Measurements from ENCODE around the gene CISD2.
"Not testable (repeated sequence)": the region's sequence is repeated elsewhere in the genome, so short reads cannot be mapped to it uniquely, and the experiment has no call there.

The CISD2 gene

DNA sequence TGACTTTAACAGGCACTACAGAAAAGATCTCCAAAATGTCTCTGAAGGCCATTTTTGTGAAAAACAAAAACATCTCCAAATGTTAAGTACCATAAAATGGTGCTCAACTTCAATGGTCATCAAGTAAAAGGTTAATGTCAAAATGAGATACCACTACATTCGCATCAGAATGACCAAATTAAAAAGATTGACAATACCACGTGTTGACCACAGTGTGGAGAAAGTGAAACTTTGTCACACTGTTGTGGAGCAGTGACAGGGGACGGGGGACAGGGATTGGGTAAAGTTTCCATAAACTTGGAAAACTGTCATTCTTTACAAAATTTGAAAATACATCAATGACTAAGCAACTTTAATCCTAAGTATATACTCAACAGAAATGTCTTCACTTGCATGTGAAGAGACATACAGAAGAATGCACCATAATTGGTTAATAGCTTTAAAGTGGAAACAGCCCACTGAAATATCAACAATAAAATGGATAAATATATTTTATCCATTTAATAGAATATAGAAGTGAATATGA lies 19.1 kb upstream of the CISD2 start:
- DNase-seq (ENCODE audit: low read depth in 2 of 3, low spot score in 1 of 3) = no peak

DNA sequence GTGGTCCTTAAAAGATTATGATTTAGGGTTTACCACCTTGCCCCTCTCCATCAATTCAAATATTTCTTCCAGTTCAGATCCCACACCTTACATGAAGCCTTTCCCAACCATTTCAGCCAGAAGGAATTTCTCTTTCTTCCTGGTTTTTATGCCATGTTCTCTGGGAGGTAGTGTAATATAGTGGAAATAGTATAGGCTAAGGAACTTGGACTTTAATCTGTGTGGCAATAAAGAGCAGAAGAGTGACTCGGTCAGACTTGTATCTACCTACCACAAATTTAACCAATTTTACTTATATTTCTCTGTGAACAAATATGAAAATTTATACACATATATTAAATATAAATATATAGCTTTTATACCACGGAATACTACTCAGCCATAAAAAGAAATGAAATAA lies 18.4 kb upstream of the CISD2 start:
- DNase-seq (ENCODE audit: low read depth in 2 of 3, low spot score in 1 of 3) = no peak

DNA sequence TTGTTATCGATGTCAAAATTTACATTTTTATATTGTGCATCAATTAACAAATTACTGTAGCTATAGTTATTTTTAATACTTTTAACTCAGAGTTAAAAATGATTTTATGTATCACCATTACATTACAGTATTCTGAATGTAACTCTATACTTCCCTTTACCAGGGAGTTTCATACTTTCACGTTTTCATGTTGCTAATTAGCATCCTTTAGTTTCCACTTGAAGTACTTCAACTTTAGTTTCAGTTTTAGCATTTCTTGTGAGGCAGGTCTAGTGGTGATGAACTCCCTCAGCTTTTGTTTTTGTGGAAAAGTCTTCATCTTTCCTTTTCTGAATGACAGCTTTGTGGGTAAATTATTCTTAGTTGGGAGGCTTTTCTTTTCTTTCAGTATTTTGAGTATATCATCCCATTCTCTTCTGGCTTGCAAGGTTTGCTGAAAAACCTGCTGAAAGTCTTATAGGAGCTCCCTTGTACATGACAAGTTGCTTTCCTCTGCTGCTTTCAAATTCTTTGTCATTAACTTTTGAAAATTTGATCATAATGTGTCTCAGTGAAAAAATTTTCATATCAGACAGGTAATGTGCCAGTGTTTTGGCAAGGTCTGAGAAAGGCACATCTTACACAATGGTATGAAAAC lies 9.8 kb upstream of the CISD2 start:
- no peak for DNase-seq (ENCODE audit: low read depth in 2 of 3, low spot score in 1 of 3)

DNA sequence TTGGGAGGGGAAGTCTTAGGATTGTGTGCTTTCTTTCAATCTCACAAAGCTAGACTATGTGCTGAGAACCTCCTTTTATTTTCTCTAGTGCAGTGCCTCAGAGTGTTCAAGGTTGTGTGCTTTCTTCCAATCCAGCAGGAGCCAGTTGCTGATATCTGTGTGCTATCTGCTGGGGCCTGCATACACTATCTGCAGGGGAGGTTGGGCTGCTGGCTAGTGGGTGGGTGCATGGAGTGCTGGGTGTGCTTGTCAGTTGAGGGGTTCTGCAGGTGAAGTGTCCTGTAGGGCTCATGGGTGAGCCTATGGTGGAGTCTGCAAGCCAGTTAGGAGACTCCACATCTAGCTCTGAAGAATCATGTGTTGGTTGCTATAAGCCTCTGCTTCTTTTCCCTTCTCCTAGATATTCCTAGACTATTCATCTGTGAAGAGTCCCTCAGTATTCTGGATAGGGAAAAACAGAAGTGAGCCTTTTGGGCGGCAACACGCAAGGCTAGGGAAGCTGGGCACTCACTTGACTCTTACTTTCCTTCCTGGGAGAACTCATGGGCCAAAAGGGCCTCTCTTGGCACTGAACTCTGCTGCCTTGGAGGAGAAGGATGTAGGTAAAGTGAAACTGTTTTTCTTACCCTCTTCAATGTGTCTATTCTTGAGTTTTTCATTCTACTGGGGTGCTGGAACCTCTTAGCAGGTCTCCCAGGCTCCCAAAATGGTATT lies 8.0 kb upstream of the CISD2 start:
- no peak for DNase-seq (ENCODE audit: low read depth in 2 of 3, low spot score in 1 of 3)

DNA sequence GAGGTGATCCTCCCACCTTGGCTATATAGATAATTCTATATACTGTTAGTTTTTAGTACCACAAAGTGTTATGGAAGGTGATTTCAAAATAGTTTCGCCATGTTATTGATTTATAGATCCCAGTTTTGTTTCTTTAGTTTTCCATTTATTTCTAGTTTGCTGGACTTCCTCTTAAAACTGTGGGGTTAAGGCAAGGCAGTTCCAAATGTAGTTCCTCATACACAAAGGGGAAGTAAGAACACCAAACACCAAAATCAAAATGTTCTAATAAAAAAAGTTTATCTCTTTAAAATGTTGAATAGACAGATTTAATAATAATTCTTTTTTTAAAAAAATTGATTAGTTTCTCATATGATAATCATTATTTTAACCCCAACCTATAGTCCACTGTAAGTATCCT lies 6.8 kb upstream of the CISD2 start:
- DNase-seq (ENCODE audit: low read depth in 2 of 3, low spot score in 1 of 3) = no peak

DNA sequence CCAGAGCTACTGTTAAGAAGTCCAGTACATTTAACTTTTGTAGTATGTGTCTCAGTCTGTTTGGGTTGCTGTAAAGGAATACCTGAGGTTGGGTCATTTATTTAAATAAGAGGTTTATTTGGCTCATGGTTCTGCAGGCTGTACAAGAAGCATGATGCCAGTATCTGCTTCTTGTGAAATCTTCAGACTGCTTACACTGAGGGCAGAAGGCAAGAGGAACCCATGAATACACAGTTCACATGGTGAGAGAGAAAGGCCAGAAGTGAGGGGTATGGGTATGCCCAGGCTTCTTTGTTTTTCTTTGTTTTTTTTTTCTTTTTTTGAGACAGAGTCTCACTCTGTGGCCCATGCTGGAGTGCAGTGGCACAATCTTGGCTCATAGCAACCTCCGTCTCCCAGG lies 6.0 kb upstream of the CISD2 start:
- DNase-seq (ENCODE audit: low read depth in 2 of 3, low spot score in 1 of 3) = no peak

DNA sequence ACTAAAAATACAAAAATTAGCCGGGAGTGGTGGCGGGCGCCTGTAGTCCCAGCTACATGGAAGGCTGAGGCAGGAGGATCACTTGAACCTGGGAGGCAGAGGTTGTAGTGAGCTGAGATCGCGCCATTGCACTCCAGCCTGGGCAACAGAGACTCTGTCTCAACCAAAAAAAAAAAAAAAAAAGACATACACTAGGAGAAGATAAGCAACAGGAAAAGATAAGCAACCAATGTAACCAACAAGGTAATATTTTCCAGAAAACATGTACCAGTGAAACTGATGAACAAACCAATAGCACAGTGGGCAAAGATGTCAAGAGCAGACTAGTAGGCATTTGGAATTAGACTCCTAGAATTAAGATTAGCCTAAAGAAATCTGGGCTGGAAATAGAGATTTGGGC lies 3.5 kb upstream of the CISD2 start:
- not testable (repeated sequence) for DNase-seq (ENCODE audit: low read depth in 2 of 3, low spot score in 1 of 3)

DNA sequence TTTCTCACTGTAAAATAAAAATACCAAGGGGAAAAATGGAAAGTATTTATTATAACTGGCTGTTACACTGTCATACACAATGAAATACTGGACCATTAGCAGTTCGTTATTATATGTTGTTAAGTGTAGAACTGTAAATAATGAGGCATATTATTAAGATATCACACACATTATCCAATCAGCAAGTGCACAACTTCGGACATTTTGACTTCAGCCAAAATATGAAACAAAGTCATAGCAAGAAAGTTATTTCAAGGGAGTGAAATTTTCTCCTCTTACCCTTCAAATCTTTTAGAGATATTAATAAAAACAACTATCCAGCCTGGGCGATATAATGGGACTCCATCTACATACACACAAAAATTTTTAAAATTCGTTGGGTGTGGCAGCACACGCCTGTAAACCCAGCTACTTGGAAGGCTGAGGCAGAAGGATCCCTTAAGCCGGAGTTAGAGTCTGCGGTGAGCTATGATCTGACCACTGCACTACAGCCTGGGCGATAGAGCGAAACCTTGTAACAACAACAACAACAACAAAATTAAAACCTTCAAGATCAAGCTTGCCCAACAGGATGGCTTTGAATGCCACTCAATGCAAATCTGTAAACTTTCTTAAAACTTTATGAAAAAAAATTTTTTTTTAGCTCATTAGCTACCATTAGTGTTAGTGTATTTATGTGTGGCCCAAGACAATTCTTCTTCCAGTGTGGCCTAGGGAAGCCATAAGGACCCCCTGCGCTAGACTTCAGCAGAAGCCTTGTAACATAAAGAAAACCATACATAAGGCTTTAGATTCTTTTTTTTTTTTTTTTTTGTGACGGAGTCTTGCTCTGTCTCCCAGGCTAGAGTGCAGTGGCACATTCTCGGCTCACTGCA lies 1.3 kb upstream of the CISD2 start:
- no peak for DNase-seq (ENCODE audit: low read depth in 2 of 3, low spot score in 1 of 3)

DNA sequence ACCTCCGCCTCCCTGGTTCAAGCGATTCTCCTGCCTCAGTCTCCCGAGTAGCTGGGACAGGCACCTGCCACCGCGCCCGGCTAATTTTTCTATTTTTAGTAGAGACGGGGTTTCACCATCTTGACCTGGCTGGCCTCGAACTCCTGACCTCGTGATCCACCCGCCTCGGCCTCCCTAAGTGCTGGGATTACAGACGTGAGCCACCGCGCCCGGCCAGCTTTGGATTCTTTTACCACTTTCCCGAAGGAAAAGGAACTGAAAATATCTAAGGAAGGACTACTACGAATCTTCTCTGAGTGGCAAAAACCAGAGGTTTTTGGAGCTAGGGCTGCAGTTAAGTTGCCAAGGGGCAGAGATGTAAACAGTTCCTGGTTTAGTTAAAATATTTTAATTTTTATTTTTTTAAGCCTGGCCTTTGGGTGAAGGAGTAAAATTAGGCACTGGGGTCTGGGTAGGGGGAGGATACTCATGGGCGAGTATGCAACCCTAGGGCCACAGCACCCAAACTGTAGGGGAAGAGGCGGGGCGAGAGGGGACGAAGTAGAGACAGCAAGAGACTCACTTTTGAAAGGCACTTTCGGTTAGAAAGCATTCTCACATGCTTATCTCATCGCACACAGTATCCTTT lies 525 bp upstream of the CISD2 start:
- peak; percentile 8 to 29 (median 15) for DNase-seq (ENCODE audit: low read depth in 2 of 3, low spot score in 1 of 3)

DNA sequence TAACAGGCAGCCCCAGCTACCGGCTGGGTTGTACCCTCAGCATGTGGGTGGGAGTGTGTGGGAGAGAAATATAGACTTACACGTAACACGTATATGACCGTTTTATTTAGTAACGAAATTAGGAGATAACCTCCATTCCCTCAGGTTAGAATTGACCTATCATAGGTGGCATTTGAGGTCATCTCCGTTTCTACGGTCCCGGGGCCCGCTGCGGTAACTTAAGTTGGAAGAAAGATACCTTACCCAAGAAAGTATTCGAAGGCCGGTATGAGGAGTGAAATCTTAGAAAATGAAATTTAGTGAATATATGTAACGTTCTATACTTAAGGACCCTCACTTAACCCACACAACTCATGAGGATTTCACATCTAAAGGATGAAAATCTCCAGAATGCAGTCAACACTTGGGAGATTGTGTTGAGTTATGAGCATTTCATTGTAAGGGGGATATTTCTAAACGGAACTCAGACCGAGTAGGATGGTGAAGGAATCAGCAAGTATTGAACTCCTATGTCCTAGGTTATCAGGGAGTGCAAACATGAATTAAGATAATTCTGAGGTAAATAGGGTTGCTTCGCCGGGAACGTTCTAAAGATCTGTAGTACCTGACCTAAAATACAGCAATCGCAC lies 891 bp downstream of the CISD2 start:
- peak in 1 of 3 donors; percentile 20 for DNase-seq (ENCODE audit: low read depth in 2 of 3, low spot score in 1 of 3)

DNA sequence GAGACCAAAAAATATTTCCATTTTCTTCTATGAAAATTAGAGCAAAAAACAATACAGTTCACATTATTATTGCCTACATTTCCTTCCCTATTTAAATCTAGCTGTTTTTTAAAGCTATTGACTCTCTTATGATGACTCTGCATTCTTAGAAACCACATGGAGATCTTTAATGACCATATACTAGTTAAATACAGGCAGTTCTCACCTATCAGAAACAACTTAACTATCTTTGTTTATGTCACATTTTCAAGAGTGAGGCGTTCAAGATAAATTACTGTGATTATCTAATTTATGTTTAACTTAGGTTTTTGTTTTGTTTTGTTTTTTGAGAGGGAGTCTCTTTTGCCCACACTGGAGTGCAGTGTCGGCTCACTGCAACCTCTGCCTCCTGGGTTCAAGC lies 3.0 kb downstream of the CISD2 start:
- no peak for DNase-seq (ENCODE audit: low read depth in 2 of 3, low spot score in 1 of 3)

DNA sequence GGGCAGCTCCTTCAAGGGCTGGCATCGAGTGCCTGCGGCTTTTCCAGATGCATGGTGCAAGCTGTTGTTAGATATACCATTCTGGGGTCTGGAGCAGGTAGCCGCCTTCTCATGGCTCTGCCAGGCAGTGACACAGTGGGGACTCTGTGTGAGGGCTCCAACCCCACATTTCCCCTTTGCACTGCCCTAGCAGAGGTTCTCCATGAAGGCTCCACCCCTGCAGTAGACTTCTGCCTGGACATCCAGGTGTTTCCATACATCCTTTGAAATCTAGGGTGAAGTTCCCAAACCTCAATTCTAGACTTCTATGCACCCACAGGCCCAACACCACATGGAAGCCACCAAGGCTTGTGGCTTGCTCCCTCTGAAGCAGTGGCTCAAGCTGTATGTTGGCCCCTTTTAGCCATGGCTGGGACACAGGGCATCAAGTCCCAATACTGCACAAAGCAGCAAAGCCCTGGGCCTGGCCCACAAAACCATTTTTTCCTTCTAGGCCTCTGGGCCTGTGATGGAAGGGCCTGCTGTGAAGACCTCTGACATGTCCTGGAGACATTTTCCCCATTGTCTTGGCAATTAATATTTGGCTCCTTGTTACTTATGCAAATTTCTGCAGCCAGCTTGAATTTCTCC lies 8.8 kb downstream of the CISD2 start:
- not testable (repeated sequence) for DNase-seq (ENCODE audit: low read depth in 2 of 3, low spot score in 1 of 3)

DNA sequence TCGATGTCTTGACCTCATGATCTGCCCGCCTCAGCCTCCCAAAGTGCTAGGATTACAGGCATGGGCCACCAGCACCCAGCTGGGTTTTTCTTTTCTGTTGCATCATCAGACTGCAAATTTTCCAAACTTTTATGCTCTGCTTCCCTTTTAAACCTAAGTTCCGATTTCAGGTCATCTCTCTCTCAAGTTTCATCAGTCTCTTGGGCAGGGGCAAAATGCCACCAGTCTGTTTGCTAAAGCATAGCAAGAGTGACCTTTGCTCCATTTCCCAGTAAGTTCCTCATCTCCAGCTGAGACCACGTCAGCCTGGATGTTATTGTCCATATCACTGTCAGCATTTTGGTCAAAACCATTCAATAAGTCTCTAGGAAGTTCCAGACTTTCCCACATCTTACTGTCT lies 9.6 kb downstream of the CISD2 start:
- not testable (repeated sequence) for DNase-seq (ENCODE audit: low read depth in 2 of 3, low spot score in 1 of 3)

DNA sequence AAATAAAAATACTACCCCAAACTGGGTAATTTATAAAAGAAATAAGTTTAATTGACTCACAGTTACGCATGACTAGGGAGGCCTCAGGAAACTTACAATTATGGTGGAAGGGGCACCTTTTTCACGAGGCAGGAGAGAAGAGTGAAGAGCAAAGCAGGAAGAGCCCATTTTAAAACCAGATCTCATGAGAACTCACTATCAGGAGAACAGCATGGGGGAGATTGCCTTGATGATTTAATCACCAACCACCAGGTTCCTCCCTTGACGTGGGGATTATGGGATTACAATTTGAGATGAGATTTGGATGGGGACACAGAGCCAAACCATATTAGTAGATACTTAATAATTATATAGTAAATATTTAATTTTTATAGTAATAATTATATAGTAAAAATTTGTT lies 10.1 kb downstream of the CISD2 start:
- DNase-seq (ENCODE audit: low read depth in 2 of 3, low spot score in 1 of 3) = no peak

DNA sequence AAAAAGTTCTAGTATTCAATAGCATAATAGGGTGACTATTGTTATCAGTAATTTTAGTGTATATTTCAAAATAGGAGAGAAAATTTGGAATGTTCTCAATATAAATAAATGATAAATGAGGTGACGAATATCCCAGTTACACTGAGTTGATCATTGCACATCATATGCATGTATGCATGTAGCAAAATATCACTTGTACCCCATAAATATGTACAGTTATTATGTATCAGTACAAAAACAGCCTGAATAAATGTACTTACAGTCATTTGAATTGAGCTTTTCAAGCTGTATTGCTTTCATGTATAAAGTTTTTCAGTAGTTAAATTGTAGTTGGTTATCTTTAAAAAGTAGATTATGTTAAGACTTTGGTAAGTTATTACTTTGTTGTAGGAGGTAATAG lies 12.6 kb downstream of the CISD2 start:
- no peak for DNase-seq (ENCODE audit: low read depth in 2 of 3, low spot score in 1 of 3)

DNA sequence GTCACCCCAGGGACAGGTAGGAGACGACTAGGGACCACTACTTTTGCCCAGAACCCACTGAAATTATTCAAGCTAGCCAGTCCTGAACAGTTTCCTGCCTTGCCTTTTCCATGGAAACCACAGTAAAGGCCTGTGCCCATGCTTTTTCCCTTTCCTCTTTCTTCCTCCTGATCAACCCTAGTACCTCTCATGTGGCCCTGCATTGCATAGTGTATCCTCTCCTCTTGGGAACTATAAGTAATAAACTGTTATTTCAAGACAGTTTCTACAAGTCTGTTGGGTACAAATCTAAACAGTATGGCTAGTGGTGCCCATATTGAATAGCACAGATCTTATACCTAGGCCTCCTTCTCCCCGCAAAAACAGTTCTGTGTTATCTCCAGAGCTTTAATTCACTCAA lies 14.5 kb downstream of the CISD2 start:
- DNase-seq (ENCODE audit: low read depth in 2 of 3, low spot score in 1 of 3) = no peak

DNA sequence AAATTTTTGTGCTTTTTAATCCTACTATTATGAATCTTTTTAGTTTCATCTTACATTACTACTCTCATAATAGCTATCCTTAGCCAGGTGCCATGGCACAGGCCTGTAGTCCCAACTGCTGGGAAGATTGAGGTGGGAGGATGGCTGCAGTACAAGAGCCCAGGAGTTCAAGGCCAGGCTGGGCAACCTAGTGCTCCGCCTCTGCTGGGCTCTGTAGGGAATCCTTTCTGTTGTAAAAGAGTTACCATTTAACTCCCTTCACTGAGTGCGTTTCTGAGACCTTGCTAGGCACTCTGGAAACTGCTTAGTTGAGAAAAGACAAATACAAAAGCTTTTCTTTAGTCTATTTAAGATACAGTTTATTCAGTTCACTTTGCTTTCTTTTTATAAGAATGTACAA lies 19.8 kb downstream of the CISD2 start:
- not testable (repeated sequence) for DNase-seq (ENCODE audit: low read depth in 2 of 3, low spot score in 1 of 3)

DNA sequence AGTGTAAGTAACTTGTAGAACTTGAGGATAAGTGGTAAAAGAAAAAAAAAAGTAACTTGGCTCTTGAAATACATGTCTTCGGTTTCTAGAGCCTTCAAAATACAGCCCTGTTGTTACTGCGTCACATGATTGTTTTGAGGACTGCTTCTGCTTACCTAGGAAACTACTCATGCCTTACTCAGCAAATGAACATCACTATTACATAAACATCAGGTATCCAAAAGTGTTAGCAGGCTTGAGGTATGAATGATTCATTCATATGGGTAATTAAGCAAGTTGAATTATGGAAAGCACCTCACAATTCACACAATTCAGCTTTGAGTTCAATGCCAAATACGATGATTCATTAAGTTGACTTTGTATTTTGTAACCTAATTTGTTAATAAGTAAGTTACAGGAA lies 21.1 kb downstream of the CISD2 start:
- DNase-seq (ENCODE audit: low read depth in 2 of 3, low spot score in 1 of 3) = not testable (repeated sequence)

DNA sequence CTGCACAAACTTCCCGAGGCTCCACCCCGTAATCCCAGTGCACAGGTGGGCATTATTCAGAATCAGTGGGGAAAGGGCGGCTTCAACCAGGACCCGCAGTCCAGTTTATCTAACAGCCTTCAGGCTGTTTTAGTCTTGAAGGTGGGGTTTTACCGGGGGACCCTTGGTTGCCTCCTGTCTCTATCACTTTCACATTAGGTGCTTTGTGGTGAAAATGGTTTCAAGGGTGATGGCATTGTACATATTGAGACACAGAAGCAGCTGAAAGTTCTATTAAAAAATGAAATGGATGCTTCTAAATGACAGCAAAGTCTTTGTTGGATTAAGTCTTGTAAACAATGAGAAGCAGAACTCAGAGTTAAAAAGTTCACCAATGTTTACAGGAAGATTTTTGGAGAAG lies 27.8 kb downstream of the CISD2 start:
- not testable (repeated sequence) for DNase-seq (ENCODE audit: low read depth in 2 of 3, low spot score in 1 of 3)

DNA sequence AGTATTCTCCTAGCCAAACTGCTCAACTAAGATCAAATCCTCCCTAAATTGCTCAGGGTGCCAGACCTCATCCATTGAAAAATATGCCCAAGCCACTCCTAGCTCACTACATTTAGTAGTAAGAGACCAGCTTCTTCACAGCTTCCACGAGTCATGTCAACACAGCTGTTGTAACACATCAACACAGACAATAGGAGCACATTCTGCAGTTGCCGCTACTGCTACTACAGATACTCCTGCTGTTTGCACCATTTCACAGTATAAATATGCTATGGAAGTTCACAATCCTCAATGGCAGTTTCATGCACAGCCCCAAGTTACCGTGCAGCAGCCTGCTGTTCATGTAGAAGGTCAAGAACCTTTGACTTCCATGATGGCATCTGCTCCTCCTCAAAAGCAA lies 28.8 kb downstream of the CISD2 start:
- DNase-seq (ENCODE audit: low read depth in 2 of 3, low spot score in 1 of 3) = not testable (repeated sequence)

Measured in stimulated activated CD4-positive, alpha-beta T cell treated with anti-CD3 and anti-CD28 coated beads, Interleukin-12 subunit alpha, Interleukin-12 subunit beta, amount 100 ng/mL, for 48 hours (primary cell).